ENCODE results near the gene CHEK1.

Gene CHEK1

GRCh38 chr11:125688066-125688465 lies 63.1 kb downstream of the CHEK1 start:
- H3K4me3 ChIP-seq (ENCODE audit: control insufficient read depth, low read depth, low read length): no peak overlapping the region
- no peak for DNase-seq (ENCODE audit: low read depth)
- no peak for TF ChIP-seq CTCF (conservative IDR thresholded peaks at IDR 0.05; ENCODE audit: control insufficient read depth, insufficient read depth, low read depth, low read length)

GRCh38 chr11:125688632-125689031 lies 63.7 kb downstream of the CHEK1 start:
- no peak for TF ChIP-seq CTCF (conservative IDR thresholded peaks at IDR 0.05; ENCODE audit: control insufficient read depth, insufficient read depth, low read depth, low read length)
- no peak overlapping the region for H3K4me3 ChIP-seq (ENCODE audit: control insufficient read depth, low read depth, low read length)
- DNase-seq (ENCODE audit: low read depth): no peak

- DNase-seq (ENCODE audit: low read depth): no peak
- no peak for TF ChIP-seq CTCF (conservative IDR thresholded peaks at IDR 0.05; ENCODE audit: control insufficient read depth, insufficient read depth, low read depth, low read length)
- H3K4me3 ChIP-seq (ENCODE audit: control insufficient read depth, low read depth, low read length): no peak overlapping the region
Measured at GRCh38 chr11:125689274-125689859, 64.4 kb downstream of the CHEK1 start.

- no peak for DNase-seq (ENCODE audit: low read depth)
- H3K4me3 ChIP-seq (ENCODE audit: control insufficient read depth, low read depth, low read length): no peak overlapping the region
- TF ChIP-seq CTCF (conservative IDR thresholded peaks at IDR 0.05; ENCODE audit: control insufficient read depth, insufficient read depth, low read depth, low read length): no peak
Measured at GRCh38 chr11:125690006-125690405, 65.0 kb downstream of the CHEK1 start.

- H3K4me3 ChIP-seq (ENCODE audit: control insufficient read depth, low read depth, low read length): no peak overlapping the region
- no peak for TF ChIP-seq CTCF (conservative IDR thresholded peaks at IDR 0.05; ENCODE audit: control insufficient read depth, insufficient read depth, low read depth, low read length)
Measured at GRCh38 chr11:125692887-125693286, 67.9 kb downstream of the CHEK1 start.

GRCh38 chr11:125694951-125695350 lies 70.0 kb downstream of the CHEK1 start:
- no peak for DNase-seq (ENCODE audit: low read depth)
- no peak overlapping the region for H3K4me3 ChIP-seq (ENCODE audit: control insufficient read depth, low read depth, low read length)
- TF ChIP-seq CTCF (conservative IDR thresholded peaks at IDR 0.05; ENCODE audit: control insufficient read depth, insufficient read depth, low read depth, low read length): no peak

More at GRCh38 chr11:125692887-125693286, 67.9 kb downstream of the CHEK1 start:
- no peak for DNase-seq (ENCODE audit: low read depth)

Measured in fibroblast of mammary gland (primary cell).